Chondrocyte (in vitro differentiated cells): ENCODE results near the gene MOCOS. TPM values are rescaled to one million over a fixed set of nuclear protein-coding genes. Genes with fewer than 3 reads are reported as not detected.

Source experiments
- DNase-seq: peaks from one replicate; pipeline ENCODE4 v3.0.0; 2021; ENCODE audit warnings: mixed read lengths, low spot score
- H3K27ac Mint-ChIP-seq: one replicate; pipeline ENCODE4 v1.8.0; 2021; ENCODE audit warnings: mild to moderate bottlenecking, moderate library complexity, mixed read lengths; ENCODE audit not compliant: unreplicated experiment
- H3K27me3 Mint-ChIP-seq: 2 replicates; pipeline ENCODE4 v1.8.0; 2021; ENCODE audit warnings: low read depth, mixed read lengths
- H3K36me3 Mint-ChIP-seq: 2 replicates; pipeline ENCODE4 v1.8.0; 2021; ENCODE audit warnings: low read depth, mixed read lengths
- H3K4me1 Mint-ChIP-seq: 2 replicates; pipeline ENCODE4 v1.8.0; 2021; ENCODE audit warnings: low read depth, mild to moderate bottlenecking, mixed read lengths
- H3K4me3 Mint-ChIP-seq: one replicate; pipeline ENCODE4 v1.8.0; 2021; ENCODE audit warnings: mild to moderate bottlenecking, moderate library complexity, mixed read lengths; ENCODE audit not compliant: unreplicated experiment
- H3K9me3 Mint-ChIP-seq: 2 replicates; pipeline ENCODE4 v1.8.0; 2021; ENCODE audit warnings: low read depth, mixed read lengths
- CTCF ChIP-seq: fragments of 200-600 bp; sonication (generic); IDR thresholded peaks from 2 replicates; pipeline ENCODE4 v1.5.0; 2021; ENCODE audit warnings: antibody characterized with exemption, mild to moderate bottlenecking, moderate library complexity
- total RNA-seq: library from RNA; stranded (reverse); gene quantifications from 3 replicates; pipeline ENCODE4 v1.2.1, GENCODE V29; 2021

MOCOS gene
- total RNA-seq, 1 donor from 2014 or later, result 13.2 TPM

- Mint-ChIP-seq H3K36me3 (peaks cover 26% of the 10 kb centered on the region), H3K9me3 (no peaks in the 10 kb centered on the region), H3K27ac (no peak overlapping the region), H3K27me3 (peaks cover 10% of the 10 kb centered on the region), H3K4me3 (no peak overlapping the region), H3K4me1 (no peaks in the 10 kb centered on the region)
- no peak for TF ChIP-seq CTCF
- DNase-seq, result no peak
Observed at GRCh38 chr18:36271153-36271552, 83.9 kb downstream of the MOCOS start.

- Mint-ChIP-seq H3K9me3 (no peaks in the 10 kb centered on the region), H3K27me3 (peaks cover 22% of the 10 kb centered on the region), H3K36me3 (peaks cover 22% of the 10 kb centered on the region), H3K4me1 (no peaks in the 10 kb centered on the region), H3K4me3 (no peak overlapping the region), H3K27ac (no peak overlapping the region)
- DNase-seq, result no peak
- no peak for TF ChIP-seq CTCF
Observed at GRCh38 chr18:36273347-36273746, 86.0 kb downstream of the MOCOS start.

GRCh38 chr18:36274083-36274715, 86.9 kb downstream of the MOCOS start:
- no peak for TF ChIP-seq CTCF
- Mint-ChIP-seq H3K4me1 (no peaks in the 10 kb centered on the region), H3K27me3 (peaks cover 27% of the 10 kb centered on the region), H3K4me3 (no peak overlapping the region), H3K9me3 (no peaks in the 10 kb centered on the region), H3K27ac (no peak overlapping the region), H3K36me3 (peaks cover 17% of the 10 kb centered on the region)
- no peak for DNase-seq

GRCh38 chr18:36275561-36275960, 88.3 kb downstream of the MOCOS start:
- no peak for TF ChIP-seq CTCF
- DNase-seq, result no peak
- Mint-ChIP-seq H3K4me3 (no peak overlapping the region), H3K9me3 (no peaks in the 10 kb centered on the region), H3K4me1 (no peaks in the 10 kb centered on the region), H3K27ac (no peak overlapping the region), H3K27me3 (peaks cover 37% of the 10 kb centered on the region), H3K36me3 (peaks cover 11% of the 10 kb centered on the region)

GRCh38 chr18:36279001-36279400, 91.7 kb downstream of the MOCOS start:
- peaks cover 4% of the 10 kb centered on the region for H3K36me3 Mint-ChIP-seq
- H3K27me3 Mint-ChIP-seq, result peaks cover 49% of the 10 kb centered on the region
- H3K4me1 Mint-ChIP-seq, result no peaks in the 10 kb centered on the region
- H3K4me3 Mint-ChIP-seq, result no peak overlapping the region
- no peak for TF ChIP-seq CTCF
- H3K9me3 Mint-ChIP-seq, result no peaks in the 10 kb centered on the region
- no peak overlapping the region for H3K27ac Mint-ChIP-seq
- DNase-seq, result no peak
